SHP77 treated with DMSO at 0.1 percent for 48 hours (cell line): ENCODE data around the gene CFAP161.

ENCODE experiments used
- DNase-seq: peaks from one replicate; lab custom pipeline; 2025; lab: John Stamatoyannopoulos, UW

CFAP161 gene, protein sequence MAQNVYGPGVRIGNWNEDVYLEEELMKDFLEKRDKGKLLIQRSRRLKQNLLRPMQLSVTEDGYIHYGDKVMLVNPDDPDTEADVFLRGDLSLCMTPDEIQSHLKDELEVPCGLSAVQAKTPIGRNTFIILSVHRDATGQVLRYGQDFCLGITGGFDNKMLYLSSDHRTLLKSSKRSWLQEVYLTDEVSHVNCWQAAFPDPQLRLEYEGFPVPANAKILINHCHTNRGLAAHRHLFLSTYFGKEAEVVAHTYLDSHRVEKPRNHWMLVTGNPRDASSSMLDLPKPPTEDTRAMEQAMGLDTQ

GRCh38 chr15:81133782-81134461 is at the start of gene CFAP161:
CFAP161 (plus strand) TSS chr15:81134270; CDS start chr15:81134330, 60 bp downstream.
- peak; percentile 49 for DNase-seq

GRCh38 chr15:81084716-81085115 is 49.4 kb upstream of the CFAP161 start:
- DNase-seq, result no peak

GRCh38 chr15:81085213-81085612 is 48.9 kb upstream of the CFAP161 start:
- no peak for DNase-seq

GRCh38 chr15:81085898-81086297 is 48.2 kb upstream of the CFAP161 start:
- no peak for DNase-seq

GRCh38 chr15:81087066-81087465 is 47.0 kb upstream of the CFAP161 start:
- no peak for DNase-seq

DNA sequence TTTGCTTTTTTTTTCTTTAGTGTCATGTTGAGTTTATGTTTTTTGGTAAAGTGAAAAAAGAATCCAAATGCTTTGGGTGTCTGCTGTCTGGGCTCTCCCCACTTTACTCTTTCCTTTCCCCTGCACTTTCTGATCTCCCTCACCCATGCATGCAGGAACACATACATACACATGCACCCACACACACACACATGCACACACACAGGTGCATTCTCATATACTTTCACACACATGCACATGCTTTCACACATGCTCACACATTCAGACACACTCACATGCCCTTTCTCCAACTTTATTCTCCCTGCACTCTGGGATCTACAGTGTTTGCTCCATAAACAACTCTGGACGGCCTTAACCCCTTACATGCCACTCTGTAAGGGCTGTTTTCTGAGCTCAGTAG is 46.4 kb upstream of the CFAP161 start:
- DNase-seq, result no peak

- DNase-seq, result no peak
Measured at GRCh38 chr15:81088470-81089013, 45.5 kb upstream of the CFAP161 start.

- DNase-seq, result peak; percentile 42
Measured at GRCh38 chr15:81091889-81092558, 42.0 kb upstream of the CFAP161 start.

- no peak for DNase-seq
Measured at GRCh38 chr15:81092559-81092902, 41.5 kb upstream of the CFAP161 start.

DNA sequence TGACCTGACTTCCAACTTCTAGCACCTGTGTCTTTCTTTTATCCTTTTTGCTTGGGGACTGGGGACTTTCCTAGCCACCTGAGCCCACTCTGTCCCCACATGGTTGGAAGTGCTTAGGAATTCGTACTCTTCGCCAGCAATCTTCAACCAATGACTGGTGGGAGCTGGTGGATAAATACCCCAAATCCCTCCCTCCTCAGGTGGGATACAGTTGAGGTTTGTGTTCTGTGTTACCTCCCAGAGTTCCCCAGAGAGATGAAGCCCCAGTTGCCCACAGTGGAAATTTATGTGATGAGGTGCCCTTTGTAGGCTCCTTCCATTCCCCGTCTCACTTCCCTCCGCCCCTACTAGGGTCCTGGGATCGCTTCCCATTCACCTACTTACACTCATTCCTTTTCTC is 40.1 kb upstream of the CFAP161 start:
- DNase-seq, result no peak

GRCh38 chr15:81095690-81096365 is 38.2 kb upstream of the CFAP161 start:
- no peak for DNase-seq

GRCh38 chr15:81096398-81096797 is 37.7 kb upstream of the CFAP161 start:
- DNase-seq, result no peak

DNA sequence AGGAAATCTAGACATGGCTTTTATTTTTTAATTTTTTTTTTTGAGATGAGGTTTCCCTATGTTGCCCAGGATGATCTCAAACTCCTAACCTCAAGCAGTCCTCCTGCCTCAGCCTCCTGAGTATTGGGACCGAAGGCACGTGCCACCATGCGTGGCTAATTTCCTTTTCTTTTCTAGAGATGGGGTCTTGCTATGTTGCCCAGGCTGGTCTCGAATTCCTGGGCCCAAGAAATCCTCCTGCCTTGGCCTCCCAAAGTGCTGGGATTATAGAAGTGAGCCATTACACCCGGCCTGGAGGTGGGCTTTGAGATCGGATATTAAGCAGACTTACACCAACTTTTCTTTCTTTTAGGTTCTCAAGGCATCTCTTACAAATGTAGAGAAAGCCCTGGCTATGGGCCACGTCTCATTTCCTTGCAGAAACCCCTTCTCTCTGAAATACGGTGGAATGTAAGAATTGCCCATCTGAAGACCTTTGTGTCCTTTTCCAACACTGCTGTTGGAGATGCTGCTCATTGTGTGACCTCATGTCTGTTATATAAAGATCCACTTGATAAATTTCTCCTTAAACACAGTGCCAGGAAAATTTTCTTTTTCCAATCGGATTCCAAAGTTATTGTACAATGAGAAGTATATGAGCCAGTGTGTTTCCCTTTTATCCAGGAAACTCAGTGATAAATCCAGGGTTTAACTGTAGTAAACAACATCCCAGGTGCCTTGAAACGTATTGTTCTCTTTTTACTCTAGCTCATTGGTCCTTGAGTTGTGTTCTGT is 36.8 kb upstream of the CFAP161 start:
- no peak for DNase-seq

DNA sequence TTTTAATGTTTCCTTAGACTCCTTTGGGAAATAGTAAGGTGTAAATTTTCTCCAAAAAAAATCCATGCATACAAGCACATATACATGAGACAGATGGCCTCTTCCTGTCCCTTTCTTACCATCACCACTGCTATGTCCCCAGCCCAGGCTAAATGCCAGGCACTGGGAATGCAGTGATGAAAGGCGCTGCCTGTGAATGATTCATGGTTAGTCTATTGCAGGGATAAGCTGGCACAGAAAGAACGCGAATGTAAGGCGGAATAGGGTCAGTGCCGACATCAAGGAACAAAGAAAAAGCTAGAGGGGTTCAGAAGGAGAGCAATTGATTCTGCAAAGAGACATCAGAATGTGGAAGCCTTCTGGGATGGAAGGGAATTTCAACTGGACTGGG is 36.2 kb upstream of the CFAP161 start:
- DNase-seq, result no peak

GRCh38 chr15:81098349-81098748 is 35.7 kb upstream of the CFAP161 start:
- no peak for DNase-seq

- no peak for DNase-seq
Measured at GRCh38 chr15:81098861-81099651, 35.0 kb upstream of the CFAP161 start.

DNA sequence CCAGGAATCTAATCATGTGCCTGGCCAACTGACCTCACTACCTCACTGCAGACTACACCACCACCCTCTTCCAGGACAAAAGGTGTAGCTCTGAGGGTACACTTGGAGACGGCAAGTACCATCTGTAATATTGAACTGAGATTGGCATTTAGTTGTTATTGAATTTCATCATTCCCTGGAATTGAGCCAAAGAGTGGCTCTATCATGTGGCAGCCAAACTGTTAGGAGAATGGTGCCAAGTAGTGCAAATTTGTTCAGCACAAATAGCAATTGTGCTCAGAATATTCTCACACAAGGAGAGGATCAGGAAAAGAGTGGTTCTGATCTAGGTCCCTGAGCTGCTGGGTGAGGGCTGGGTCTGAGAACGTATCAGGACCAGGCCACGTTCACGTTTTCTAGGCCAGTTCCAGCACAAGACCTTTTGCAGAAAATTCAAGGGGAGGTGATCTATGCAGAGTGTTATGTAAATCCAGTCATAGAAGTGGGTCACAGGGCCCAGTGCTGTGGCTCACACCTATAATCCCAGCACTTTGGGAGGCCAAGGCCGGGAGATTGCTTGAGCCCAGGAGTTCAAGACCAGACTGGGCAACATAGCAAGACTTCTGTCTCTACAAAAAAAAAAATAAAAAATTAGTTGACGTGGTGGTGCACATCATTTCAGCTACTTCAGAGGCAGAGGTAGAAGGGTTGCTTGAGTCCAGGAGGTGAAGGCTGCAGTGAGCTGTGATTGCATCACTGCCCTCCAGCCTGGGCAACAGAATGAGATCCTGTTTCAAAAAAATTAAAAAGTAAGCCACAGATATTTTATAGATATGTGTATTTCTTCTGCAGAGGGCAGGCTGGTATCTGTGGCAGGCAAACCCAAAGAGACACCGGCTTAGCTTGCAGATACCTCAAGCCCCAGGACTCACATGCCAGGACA is 31.9 kb upstream of the CFAP161 start:
- DNase-seq, result no peak

GRCh38 chr15:81103857-81104256 is 30.2 kb upstream of the CFAP161 start:
- DNase-seq, result no peak

GRCh38 chr15:81105545-81105944 is 28.5 kb upstream of the CFAP161 start:
- no peak for DNase-seq

- peak; percentile 57 for DNase-seq
Measured at GRCh38 chr15:81106560-81106959, 27.5 kb upstream of the CFAP161 start.
